Tibial nerve (tissue), 4 donors: ENCODE results near the gene SMU1. TPM values are rescaled to one million over a fixed set of nuclear protein-coding genes. Genes with fewer than 3 reads are reported as not detected.

ENCODE experiments used
- DNase-seq, 2 donors: peaks; one replicate each; pipeline ENCODE4 v3.0.0-alpha.2; 2019; ENCODE audit warnings: low spot score in 2 of 2
- H3K27ac ChIP-seq, 4 donors: fragments of 200-600 bp; sonication (generic) in 3 of 4; one replicate each; pipeline ENCODE4 v1.5.1; 2017 to 2019; ENCODE audit warnings: mild to moderate bottlenecking in 1 of 4
- H3K27me3 ChIP-seq, 2 donors: fragments of 200-600 bp; sonication (generic) in 1 of 2; one replicate each; pipeline versions ENCODE4 v1.5.1 to v1.6.0; 2017 to 2019
- H3K36me3 ChIP-seq, 3 donors: fragments of 200-600 bp; sonication (generic); one replicate each; pipeline ENCODE4 v1.5.1; 2018 to 2019
- H3K4me1 ChIP-seq, 4 donors: fragments of 200-600 bp; sonication (generic) in 3 of 4; one replicate each; pipeline ENCODE4 v1.5.1; 2017 to 2019
- H3K4me3 ChIP-seq, 4 donors: fragments of 200-600 bp; sonication (generic) in 3 of 4; one replicate each; pipeline ENCODE4 v1.5.1; 2017 to 2019; ENCODE audit warnings: mild to moderate bottlenecking in 1 of 4, moderate library complexity in 1 of 4
- H3K9me3 ChIP-seq, 4 donors: fragments of 200-600 bp; sonication (generic) in 3 of 4; one replicate each; pipeline ENCODE4 v1.5.1; 2017 to 2019
- EP300 ChIP-seq, 2 donors: sonication (generic); formaldehyde crosslinking; IDR thresholded peaks; one replicate each; pipeline ENCODE4 v1.6.1; 2017; ENCODE audit warnings: antibody characterized with exemption in 2 of 2, mild to moderate bottlenecking in 1 of 2
- POLR2A ChIP-seq, 2 donors: fragments of 450-650 bp; IDR thresholded peaks; one replicate each; pipeline ENCODE4 v1.6.1; 2017; ENCODE audit warnings: antibody characterized with exemption in 2 of 2, mild to moderate bottlenecking in 2 of 2, moderate library complexity in 2 of 2
- WGBS, 2 donors: methylation state at CpG; one replicate each; pipeline ENCODE4 v1.1.5; 2018; 5-methylcytosine and 5-hydroxymethylcytosine counted together
- total RNA-seq, 4 donors: library from RNA; depleted of rRNA; stranded (reverse); fragments of >200 nt; gene quantifications; one replicate each; pipeline ENCODE4 v1.1.0, GENCODE V29; 2016
- TF ChIP-seq, protein P1 (sequence below), 5 experiments: fragments of 200-600 bp in 3 of 5; fragments of 450-650 bp in 2 of 5; sonication (generic) in 3 of 5; IDR thresholded peaks; one replicate each; pipeline ENCODE4 v1.5.1; 2016 to 2019; ENCODE audit warnings: antibody characterized with exemption in 5 of 5, mild to moderate bottlenecking in 3 of 5, moderate library complexity in 2 of 5

The SMU1 gene
- total RNA-seq, 4 donors from 2014 or later: 15.1 to 19.9 (median 16.8) TPM

DNA sequence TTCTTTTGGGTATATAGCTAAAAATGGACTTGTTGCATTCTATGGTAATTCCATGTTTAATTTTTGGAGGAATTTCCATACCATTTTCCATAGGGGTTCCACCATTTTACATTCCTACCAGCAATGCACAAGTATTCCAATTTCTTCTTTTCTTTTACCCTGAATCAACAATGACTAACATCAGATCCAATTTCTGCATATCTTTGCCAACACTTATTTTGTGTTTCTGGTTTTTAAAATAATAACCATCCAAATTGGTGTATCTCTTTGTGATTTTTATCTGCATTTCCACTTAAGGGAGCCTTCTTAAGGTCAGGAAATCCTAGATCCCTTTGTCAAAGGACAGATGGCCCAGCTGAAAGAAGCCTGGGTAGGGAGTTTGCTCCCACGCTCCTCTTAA, 29.5 kb upstream of the SMU1 start:
- TF ChIP-seq EP300 (IDR thresholded peaks at IDR 0.05): no peak
- H3K4me3 ChIP-seq: no peak overlapping the region
- H3K4me1 ChIP-seq: peaks cover 0 to 26% (median 7%) of the 10 kb centered on the region in 4 donors
- no peaks in the 10 kb centered on the region for H3K27me3 ChIP-seq
- DNase-seq: no peak
- WGBS, 2 donors: 81 to 96% methylated on average over 1 of the region's 1 CpG
- H3K36me3 ChIP-seq: peaks cover 0 to 14% (median 0%) of the 10 kb centered on the region in 3 donors
- peak overlapping the region in 1 of 4 donors; percentile 73 for H3K27ac ChIP-seq
- no peaks in the 10 kb centered on the region for H3K9me3 ChIP-seq

DNA sequence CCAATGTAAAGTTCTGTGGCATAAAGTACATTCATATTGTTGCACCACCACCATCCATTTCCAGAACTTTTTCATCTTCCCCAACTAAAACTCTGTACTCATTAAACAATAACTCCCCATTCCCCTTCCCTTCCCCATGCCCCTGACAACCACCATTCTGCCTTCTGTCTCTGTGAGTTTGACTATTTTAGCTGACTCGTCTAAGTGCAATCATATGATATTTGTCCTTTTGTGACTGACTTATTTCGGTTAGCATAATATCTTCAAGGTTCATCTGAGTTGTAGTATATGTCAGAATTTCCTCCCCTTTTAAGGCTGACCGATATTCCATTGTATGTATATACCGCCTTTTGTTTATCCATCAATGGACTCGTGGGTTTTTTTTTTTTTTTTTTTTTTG, 29.0 kb upstream of the SMU1 start:
- TF ChIP-seq POLR2A (IDR thresholded peaks at IDR 0.05) (no peak), EP300 (IDR thresholded peaks at IDR 0.05) (no peak)
- TF ChIP-seq, protein P1, sequence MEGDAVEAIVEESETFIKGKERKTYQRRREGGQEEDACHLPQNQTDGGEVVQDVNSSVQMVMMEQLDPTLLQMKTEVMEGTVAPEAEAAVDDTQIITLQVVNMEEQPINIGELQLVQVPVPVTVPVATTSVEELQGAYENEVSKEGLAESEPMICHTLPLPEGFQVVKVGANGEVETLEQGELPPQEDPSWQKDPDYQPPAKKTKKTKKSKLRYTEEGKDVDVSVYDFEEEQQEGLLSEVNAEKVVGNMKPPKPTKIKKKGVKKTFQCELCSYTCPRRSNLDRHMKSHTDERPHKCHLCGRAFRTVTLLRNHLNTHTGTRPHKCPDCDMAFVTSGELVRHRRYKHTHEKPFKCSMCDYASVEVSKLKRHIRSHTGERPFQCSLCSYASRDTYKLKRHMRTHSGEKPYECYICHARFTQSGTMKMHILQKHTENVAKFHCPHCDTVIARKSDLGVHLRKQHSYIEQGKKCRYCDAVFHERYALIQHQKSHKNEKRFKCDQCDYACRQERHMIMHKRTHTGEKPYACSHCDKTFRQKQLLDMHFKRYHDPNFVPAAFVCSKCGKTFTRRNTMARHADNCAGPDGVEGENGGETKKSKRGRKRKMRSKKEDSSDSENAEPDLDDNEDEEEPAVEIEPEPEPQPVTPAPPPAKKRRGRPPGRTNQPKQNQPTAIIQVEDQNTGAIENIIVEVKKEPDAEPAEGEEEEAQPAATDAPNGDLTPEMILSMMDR (IDR thresholded peaks at IDR 0.05): no peak
- H3K4me3 ChIP-seq: no peak overlapping the region
- whole genome bisulfite sequencing, 2 donors: 76 to 83% methylated on average over 5 of the region's 5 CpGs
- peaks cover 0 to 26% (median 7%) of the 10 kb centered on the region in 4 donors for H3K4me1 ChIP-seq
- H3K9me3 ChIP-seq: no peaks in the 10 kb centered on the region
- no peak overlapping the region for H3K27ac ChIP-seq
- no peaks in the 10 kb centered on the region for H3K27me3 ChIP-seq
- peaks cover 0 to 9% (median 0%) of the 10 kb centered on the region in 3 donors for H3K36me3 ChIP-seq
- DNase-seq: no peak

DNA sequence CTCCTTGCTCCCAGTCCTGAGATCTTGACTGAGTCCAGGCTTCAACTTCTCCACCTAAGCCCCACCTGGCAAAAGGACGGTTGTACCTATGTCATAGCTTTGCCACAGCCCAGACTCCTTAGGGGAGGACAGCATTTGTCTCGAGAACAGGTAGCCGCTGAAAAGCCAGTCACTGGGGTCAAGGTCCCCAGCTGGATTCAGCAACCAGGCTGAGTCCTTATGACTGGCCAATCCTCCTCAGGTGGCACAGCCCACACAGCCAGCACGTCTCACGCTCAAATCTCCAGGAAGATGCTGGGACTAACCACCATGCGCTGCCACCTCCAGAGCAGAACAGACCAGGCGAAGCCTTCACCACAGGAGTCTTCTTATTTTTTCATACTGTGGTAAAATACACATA, 27.9 kb upstream of the SMU1 start:
- no peaks in the 10 kb centered on the region for H3K36me3 ChIP-seq
- H3K4me3 ChIP-seq: no peak overlapping the region
- H3K27me3 ChIP-seq: no peaks in the 10 kb centered on the region
- peak overlapping the region in 2 of 4 donors; percentile 16 to 34 for H3K27ac ChIP-seq
- H3K4me1 ChIP-seq: peaks cover 0 to 26% (median 7%) of the 10 kb centered on the region in 4 donors
- WGBS, 2 donors: 89 to 94% methylated on average over 7 of the region's 7 CpGs
- no peak for TF ChIP-seq POLR2A (IDR thresholded peaks at IDR 0.05)
- H3K9me3 ChIP-seq: no peaks in the 10 kb centered on the region
- no peak for DNase-seq

DNA sequence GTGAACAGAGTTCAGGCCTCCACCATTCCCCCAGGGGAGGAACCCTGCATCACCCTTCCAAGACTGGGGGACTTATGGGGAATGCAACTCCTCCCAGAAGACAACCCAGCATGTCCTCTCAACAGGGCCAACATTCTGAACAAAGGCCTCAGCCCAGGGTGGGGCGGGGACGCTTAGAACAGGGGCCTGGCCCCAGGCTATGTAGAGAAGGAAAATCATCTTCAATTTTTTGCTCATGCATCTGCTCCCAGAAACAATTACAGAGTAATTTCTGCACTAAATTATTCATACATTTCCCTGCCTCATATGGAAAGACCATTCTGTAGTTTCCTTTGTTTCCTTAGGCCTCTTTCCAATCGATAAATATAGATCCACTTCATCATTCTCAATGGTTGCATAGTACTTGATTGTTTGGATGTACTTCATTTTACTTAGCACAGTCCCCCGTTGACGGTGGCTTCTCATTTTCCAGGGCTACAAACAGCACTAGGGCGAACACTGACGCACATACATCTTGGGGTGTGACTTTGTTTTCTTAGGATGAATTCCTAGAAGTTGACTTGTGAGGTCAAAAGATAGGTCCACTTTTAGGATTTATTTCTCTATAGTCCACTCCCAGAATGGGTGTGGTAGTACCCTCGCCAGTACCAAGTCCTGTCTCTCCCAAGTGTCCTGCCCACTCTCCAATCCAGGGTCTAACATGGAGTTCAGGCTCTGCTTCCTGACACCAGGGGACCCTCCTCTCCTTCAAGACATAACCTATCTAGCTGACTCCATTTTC, 27.2 kb upstream of the SMU1 start:
- H3K4me3 ChIP-seq: no peak overlapping the region
- H3K27me3 ChIP-seq: no peaks in the 10 kb centered on the region
- WGBS, 2 donors: 50 to 60% methylated on average over 8 of the region's 8 CpGs
- H3K9me3 ChIP-seq: no peaks in the 10 kb centered on the region
- peak overlapping the region in 2 of 4 donors; percentile 16 to 56 for H3K27ac ChIP-seq
- TF ChIP-seq POLR2A (IDR thresholded peaks at IDR 0.05): no peak
- TF ChIP-seq EP300 (IDR thresholded peaks at IDR 0.05): peak in 1 of 2 donors; percentile 27
- DNase-seq: no peak
- H3K4me1 ChIP-seq: peaks cover 0 to 26% (median 7%) of the 10 kb centered on the region in 4 donors
- no peaks in the 10 kb centered on the region for H3K36me3 ChIP-seq

DNA sequence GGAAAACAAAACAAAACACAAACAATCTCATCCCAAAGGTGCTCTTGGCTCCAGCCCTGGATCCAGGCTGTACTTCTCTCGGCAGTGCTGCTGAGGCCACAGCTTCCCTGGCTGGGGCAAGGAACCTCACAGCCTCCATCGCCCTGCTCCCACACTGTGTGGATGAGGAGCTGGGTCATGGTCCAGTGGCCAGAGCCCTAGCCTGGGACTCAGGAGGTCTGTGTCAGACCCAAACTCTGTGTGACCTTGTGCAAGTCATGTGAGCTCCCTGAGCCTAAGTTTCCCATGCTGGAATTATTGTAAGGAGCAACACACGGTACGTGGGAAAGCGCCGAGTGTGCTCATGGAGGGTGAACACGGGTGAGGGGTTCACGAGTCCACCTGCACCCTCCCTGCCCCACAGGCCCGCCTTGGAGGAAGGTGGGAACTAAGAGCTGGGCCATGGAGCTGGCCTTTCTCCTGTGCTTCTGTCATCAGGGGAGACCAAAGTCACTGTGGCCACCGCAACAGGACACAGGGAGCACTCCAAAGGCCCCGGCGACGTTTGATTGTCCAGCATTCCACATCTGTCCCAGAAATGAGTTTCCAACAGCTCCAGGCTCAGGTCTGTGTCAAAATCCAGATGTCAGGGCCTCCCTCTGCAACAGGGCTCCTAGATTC, 26.2 kb upstream of the SMU1 start:
- Histone ChIP-seq H3K9me3 (no peaks in the 10 kb centered on the region), H3K36me3 (no peaks in the 10 kb centered on the region), H3K4me1 (peaks cover 0 to 20% (median 6%) of the 10 kb centered on the region in 4 donors), H3K4me3 (no peak overlapping the region), H3K27ac (peak overlapping the region in 1 of 4 donors; percentile 56), H3K27me3 (no peaks in the 10 kb centered on the region)
- no peak for DNase-seq
- 93 to 95% methylated on average over 12 of the region's 13 CpGs for WGBS, 2 donors
- TF ChIP-seq, protein P1 (IDR thresholded peaks at IDR 0.05): no peak
- TF ChIP-seq POLR2A (IDR thresholded peaks at IDR 0.05) (no peak), EP300 (IDR thresholded peaks at IDR 0.05) (no peak)

DNA sequence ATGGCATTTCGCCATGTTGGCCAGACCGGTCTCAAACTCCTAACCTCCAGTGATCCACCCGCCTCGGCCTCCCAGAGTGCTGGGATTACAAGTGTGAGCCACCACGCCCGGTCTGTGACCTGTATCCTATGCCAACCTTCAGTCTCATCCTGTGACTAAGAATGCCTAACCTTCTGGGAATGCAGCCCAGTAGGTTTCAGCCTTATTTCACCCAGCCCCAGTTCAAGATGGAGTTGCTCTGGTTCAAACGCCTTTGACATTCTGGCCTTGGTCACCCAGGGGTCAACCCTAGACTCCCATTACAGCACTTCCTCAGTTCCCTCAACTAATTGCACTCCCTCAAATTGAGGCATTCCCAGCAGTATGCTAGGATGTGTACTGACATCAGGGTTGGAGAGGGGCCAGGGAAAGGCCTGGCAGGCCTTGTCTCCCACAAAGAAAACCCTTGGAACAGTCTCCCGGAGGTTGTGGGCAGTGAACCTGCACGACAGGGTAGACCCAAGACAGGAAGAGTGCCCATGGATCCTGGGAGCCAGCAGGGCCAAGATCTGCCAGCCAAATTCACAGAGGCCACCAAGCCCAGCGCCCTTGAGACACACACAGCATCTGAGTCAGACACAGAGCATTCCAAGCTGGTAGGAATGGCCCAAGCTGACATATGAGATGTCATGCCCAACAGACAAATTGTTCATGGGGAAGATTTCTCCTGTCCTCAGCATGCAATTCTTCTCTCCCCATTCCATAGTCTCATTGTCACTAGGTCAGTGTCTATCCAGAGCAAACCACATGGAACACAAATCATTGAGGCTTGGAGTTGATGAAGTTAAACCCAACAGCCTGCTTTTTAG, 24.9 kb upstream of the SMU1 start:
- H3K9me3 ChIP-seq: no peaks in the 10 kb centered on the region
- H3K27me3 ChIP-seq: no peaks in the 10 kb centered on the region
- peaks cover 0 to 12% (median 0%) of the 10 kb centered on the region in 4 donors for H3K4me1 ChIP-seq
- no peak overlapping the region for H3K4me3 ChIP-seq
- no peak for DNase-seq
- no peak overlapping the region for H3K27ac ChIP-seq
- H3K36me3 ChIP-seq: no peaks in the 10 kb centered on the region
- TF ChIP-seq EP300 (IDR thresholded peaks at IDR 0.05) (no peak), POLR2A (IDR thresholded peaks at IDR 0.05) (no peak)
- TF ChIP-seq, protein P1 (IDR thresholded peaks at IDR 0.05): no peak
- 87 to 89% methylated on average over 8 to 9 of the region's 10 CpGs for WGBS, 2 donors
